ENCODE results near the gene PDCD1.

The PDCD1 gene

GRCh38 chr2:241804326-241805229 is 54.1 kb downstream of the PDCD1 start:
- no peak overlapping the region for H3K4ac ChIP-seq (ENCODE audit: low read depth, low read length)
- H2AK5ac ChIP-seq (ENCODE audit: low read length) = peak overlapping the region; percentile 42
- H3K9me3 ChIP-seq (ENCODE audit: insufficient read depth, low read depth, low read length) = peaks cover 4% of the 10 kb centered on the region
- H4K91ac ChIP-seq (ENCODE audit: low read depth, low read length) = peak overlapping the region; percentile 44
- peak overlapping the region; percentile 67 for H3K9ac ChIP-seq (ENCODE audit: low read length)
- no peaks in the 10 kb centered on the region for H3K27me3 ChIP-seq (ENCODE audit: insufficient read depth, low read length)
- no peak overlapping the region for H3K23ac ChIP-seq (ENCODE audit: low read length)
- H3K18ac ChIP-seq (ENCODE audit: low read length) = peak overlapping the region; percentile 80
- peaks cover 4 to 6% of the 10 kb centered on the region in 2 experiments for H3K4me1 ChIP-seq (ENCODE audit: control insufficient read depth in 1 of 2, insufficient read depth in 2 of 2, low read length in 2 of 2)
- peak overlapping the region; percentile 38 for H3K14ac ChIP-seq (ENCODE audit: low read length)
- H3K4me2 ChIP-seq (ENCODE audit: low read length) = peak overlapping the region; percentile 47
- WGBS (ENCODE audit: extremely low coverage, insufficient coverage, insufficient read length) = no CpG with 5 or more reads among the region's 35 CpGs
- H2BK120ac ChIP-seq (ENCODE audit: insufficient read depth, low read length, poor library complexity) = no peak overlapping the region
- no peaks in the 10 kb centered on the region for H3K36me3 ChIP-seq (ENCODE audit: control insufficient read depth in 1 of 2, insufficient read depth in 2 of 2, low read length in 2 of 2)
- H3K4me3 ChIP-seq (ENCODE audit: low read depth, low read length) = no peak overlapping the region
- H4K8ac ChIP-seq (ENCODE audit: low read depth, low read length) = peak overlapping the region; percentile 13
- no peak overlapping the region for H3K27ac ChIP-seq (ENCODE audit: low read depth, low read length)
- no peaks in the 10 kb centered on the region for H3K79me2 ChIP-seq (ENCODE audit: control insufficient read depth, insufficient read depth, low read length, poor library complexity)
- no peak overlapping the region for H2AFZ ChIP-seq (ENCODE audit: insufficient read depth, low read length, poor library complexity)
- peaks cover 5% of the 10 kb centered on the region for H3K79me1 ChIP-seq (ENCODE audit: low read length)
- H2BK5ac ChIP-seq (ENCODE audit: low read depth, low read length, poor library complexity) = no peak overlapping the region
- peak overlapping the region; percentile 2 for H2BK12ac ChIP-seq (ENCODE audit: low read length)
- DNase-seq = no peak
- peak overlapping the region; percentile 83 for H4K12ac ChIP-seq (ENCODE audit: low read depth, low read length)

GRCh38 chr2:241803387-241804325 is 55.0 kb downstream of the PDCD1 start:
- no peak overlapping the region for H3K27ac ChIP-seq (ENCODE audit: low read depth, low read length)
- H2AK5ac ChIP-seq (ENCODE audit: low read length) = no peak overlapping the region
- DNase-seq = no peak
- H2BK5ac ChIP-seq (ENCODE audit: low read depth, low read length, poor library complexity) = no peak overlapping the region
- H2BK12ac ChIP-seq (ENCODE audit: low read length) = no peak overlapping the region
- no peak overlapping the region for H3K4me3 ChIP-seq (ENCODE audit: low read depth, low read length)
- H3K4ac ChIP-seq (ENCODE audit: low read depth, low read length) = no peak overlapping the region
- H3K36me3 ChIP-seq (ENCODE audit: control insufficient read depth in 1 of 2, insufficient read depth in 2 of 2, low read length in 2 of 2) = no peaks in the 10 kb centered on the region
- no peak overlapping the region for H3K23ac ChIP-seq (ENCODE audit: low read length)
- no peak overlapping the region for H3K18ac ChIP-seq (ENCODE audit: low read length)
- H2BK120ac ChIP-seq (ENCODE audit: insufficient read depth, low read length, poor library complexity) = no peak overlapping the region
- no peak overlapping the region for H4K91ac ChIP-seq (ENCODE audit: low read depth, low read length)
- no peaks in the 10 kb centered on the region for H3K79me2 ChIP-seq (ENCODE audit: control insufficient read depth, insufficient read depth, low read length, poor library complexity)
- H3K4me2 ChIP-seq (ENCODE audit: low read length) = peak overlapping the region; percentile 29
- WGBS (ENCODE audit: extremely low coverage, insufficient coverage, insufficient read length) = no CpG with 5 or more reads among the region's 109 CpGs
- H2AFZ ChIP-seq (ENCODE audit: insufficient read depth, low read length, poor library complexity) = no peak overlapping the region
- peaks cover 5% of the 10 kb centered on the region for H3K79me1 ChIP-seq (ENCODE audit: low read length)
- H3K9ac ChIP-seq (ENCODE audit: low read length) = no peak overlapping the region
- H3K14ac ChIP-seq (ENCODE audit: low read length) = no peak overlapping the region
- peaks cover 4% of the 10 kb centered on the region for H3K9me3 ChIP-seq (ENCODE audit: insufficient read depth, low read depth, low read length)
- peaks cover 4 to 6% of the 10 kb centered on the region in 2 experiments for H3K4me1 ChIP-seq (ENCODE audit: control insufficient read depth in 1 of 2, insufficient read depth in 2 of 2, low read length in 2 of 2)
- H4K8ac ChIP-seq (ENCODE audit: low read depth, low read length) = no peak overlapping the region
- H3K27me3 ChIP-seq (ENCODE audit: insufficient read depth, low read length) = no peaks in the 10 kb centered on the region
- no peak overlapping the region for H4K12ac ChIP-seq (ENCODE audit: low read depth, low read length)

GRCh38 chr2:241802421-241803318 is 56.0 kb downstream of the PDCD1 start:
- no peak overlapping the region for H3K4ac ChIP-seq (ENCODE audit: low read depth, low read length)
- H2AFZ ChIP-seq (ENCODE audit: insufficient read depth, low read length, poor library complexity) = no peak overlapping the region
- no peak overlapping the region for H3K4me2 ChIP-seq (ENCODE audit: low read length)
- H4K12ac ChIP-seq (ENCODE audit: low read depth, low read length) = no peak overlapping the region
- no peaks in the 10 kb centered on the region for H3K36me3 ChIP-seq (ENCODE audit: control insufficient read depth in 1 of 2, insufficient read depth in 2 of 2, low read length in 2 of 2)
- no peak overlapping the region for H2BK12ac ChIP-seq (ENCODE audit: low read length)
- no peaks in the 10 kb centered on the region for H3K27me3 ChIP-seq (ENCODE audit: insufficient read depth, low read length)
- no peak overlapping the region for H4K8ac ChIP-seq (ENCODE audit: low read depth, low read length)
- peaks cover 4% of the 10 kb centered on the region for H3K9me3 ChIP-seq (ENCODE audit: insufficient read depth, low read depth, low read length)
- no peak overlapping the region for H2BK120ac ChIP-seq (ENCODE audit: insufficient read depth, low read length, poor library complexity)
- no peak overlapping the region for H3K27ac ChIP-seq (ENCODE audit: low read depth, low read length)
- no peak overlapping the region for H3K14ac ChIP-seq (ENCODE audit: low read length)
- no peak overlapping the region for H3K4me3 ChIP-seq (ENCODE audit: low read depth, low read length)
- H3K4me1 ChIP-seq (ENCODE audit: control insufficient read depth in 1 of 2, insufficient read depth in 2 of 2, low read length in 2 of 2) = peaks cover 4 to 6% of the 10 kb centered on the region in 2 experiments
- peaks cover 5% of the 10 kb centered on the region for H3K79me1 ChIP-seq (ENCODE audit: low read length)
- no CpG with 5 or more reads among the region's 32 CpGs for WGBS (ENCODE audit: extremely low coverage, insufficient coverage, insufficient read length)
- no peak for DNase-seq
- H2AK5ac ChIP-seq (ENCODE audit: low read length) = no peak overlapping the region
- H3K18ac ChIP-seq (ENCODE audit: low read length) = no peak overlapping the region
- no peak overlapping the region for H2BK5ac ChIP-seq (ENCODE audit: low read depth, low read length, poor library complexity)
- no peaks in the 10 kb centered on the region for H3K79me2 ChIP-seq (ENCODE audit: control insufficient read depth, insufficient read depth, low read length, poor library complexity)
- H4K91ac ChIP-seq (ENCODE audit: low read depth, low read length) = no peak overlapping the region
- H3K9ac ChIP-seq (ENCODE audit: low read length) = no peak overlapping the region
- H3K23ac ChIP-seq (ENCODE audit: low read length) = no peak overlapping the region

All from trophoblast cell (in vitro differentiated cells and primary cell).